Left ventricle myocardium inferior (tissue), 1 donor: ENCODE results near the gene PTER. TPM values are rescaled to one million over a fixed set of nuclear protein-coding genes. Genes with fewer than 3 reads are reported as not detected.

Experiments
- DNase-seq: peaks from one replicate; pipeline ENCODE4 v3.0.0-alpha.2; 2020
- H3K27ac ChIP-seq: fragments of 200-600 bp; replicated peaks from 2 replicates; pipeline ENCODE4 v1.8.0; 2021
- H3K27me3 ChIP-seq: fragments of 200-600 bp; 2 replicates; pipeline ENCODE4 v1.8.0; 2021; ENCODE audit warnings: low read depth
- H3K36me3 ChIP-seq: fragments of 200-600 bp; 2 replicates; pipeline ENCODE4 v1.8.0; 2021
- H3K4me1 ChIP-seq: fragments of 200-600 bp; 2 replicates; pipeline ENCODE4 v1.8.0; 2021
- H3K4me3 ChIP-seq: fragments of 200-600 bp; 2 replicates; pipeline ENCODE4 v1.8.0; 2021; ENCODE audit warnings: mild to moderate bottlenecking, moderate library complexity
- H3K9me3 ChIP-seq: fragments of 200-600 bp; replicated peaks from 2 replicates; pipeline ENCODE4 v1.8.0; 2021
- CTCF ChIP-seq: fragments of 200-600 bp; IDR thresholded peaks from 2 replicates; pipeline ENCODE4 v1.8.0; 2021; ENCODE audit warnings: antibody characterized with exemption, mild to moderate bottlenecking, borderline replicate concordance
- intact Hi-C: fragments of 100-400 bp; cut with micrococcal nuclease; formaldehyde crosslinking; loops from one replicate; pipeline ENCODE4 v1.11.0; 2022
- total RNA-seq: library from RNA; stranded (reverse); fragmentation: NEBNext Ultra II Directional; extraction: Animal tissue kit (Norgen Biotek cat#: 25700); gene quantifications from one replicate; pipeline ENCODE4 v1.2.1, GENCODE V29; 2021
- donor health status: DM: no; HTN: yes; CAD: no; lungs with severe emphysema.

PTER gene
- total RNA-seq, 1 donor from 2014 or later: 16.3 TPM

- Histone ChIP-seq H3K36me3 (peaks cover 11% of the 10 kb centered on the region), H3K4me1 (peaks cover 10% of the 10 kb centered on the region), H3K27ac (no peak overlapping the region), H3K4me3 (no peak overlapping the region), H3K9me3 (no peaks in the 10 kb centered on the region), H3K27me3 (no peaks in the 10 kb centered on the region)
- no peak for DNase-seq
- intact Hi-C loops: no loop called here
- TF ChIP-seq CTCF: no peak
These were observed 53.7 kb downstream of the PTER start for GRCh38 chr10:16490511-16490910.

DNA sequence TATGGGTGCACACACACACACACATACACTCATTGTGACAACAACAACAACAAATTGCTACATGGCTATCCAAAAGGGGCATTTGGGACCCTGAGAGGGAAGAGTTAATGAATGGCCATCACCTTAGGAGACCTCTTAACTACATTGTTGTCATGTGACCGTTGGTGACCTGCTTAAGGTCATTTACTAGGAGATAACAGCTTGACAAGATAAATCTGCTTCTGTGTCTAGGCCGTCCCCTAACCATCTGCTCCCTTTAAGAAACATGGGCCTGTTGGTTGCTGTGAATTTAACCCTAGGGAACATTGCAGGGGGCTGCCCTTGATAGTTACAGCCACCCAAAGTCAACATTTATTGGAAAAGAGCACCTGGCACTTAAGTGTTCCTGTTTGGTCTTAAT lies 55.1 kb downstream of the PTER start:
- no peak for TF ChIP-seq CTCF
- no peak for DNase-seq
- Histone ChIP-seq H3K4me3 (no peak overlapping the region), H3K4me1 (peaks cover 20% of the 10 kb centered on the region), H3K27me3 (no peaks in the 10 kb centered on the region), H3K36me3 (peaks cover 3% of the 10 kb centered on the region), H3K27ac (no peak overlapping the region), H3K9me3 (no peaks in the 10 kb centered on the region)
- intact Hi-C loops: no loop called here

- no peaks in the 10 kb centered on the region for H3K36me3 ChIP-seq
- H3K4me3 ChIP-seq: no peak overlapping the region
- H3K9me3 ChIP-seq: no peaks in the 10 kb centered on the region
- no peaks in the 10 kb centered on the region for H3K27me3 ChIP-seq
- H3K27ac ChIP-seq: no peak overlapping the region
- TF ChIP-seq CTCF: no peak
- peaks cover 20% of the 10 kb centered on the region for H3K4me1 ChIP-seq
- intact Hi-C loops: no loop called here
- no peak for DNase-seq
These were observed 57.2 kb downstream of the PTER start for GRCh38 chr10:16493884-16494536.

DNA sequence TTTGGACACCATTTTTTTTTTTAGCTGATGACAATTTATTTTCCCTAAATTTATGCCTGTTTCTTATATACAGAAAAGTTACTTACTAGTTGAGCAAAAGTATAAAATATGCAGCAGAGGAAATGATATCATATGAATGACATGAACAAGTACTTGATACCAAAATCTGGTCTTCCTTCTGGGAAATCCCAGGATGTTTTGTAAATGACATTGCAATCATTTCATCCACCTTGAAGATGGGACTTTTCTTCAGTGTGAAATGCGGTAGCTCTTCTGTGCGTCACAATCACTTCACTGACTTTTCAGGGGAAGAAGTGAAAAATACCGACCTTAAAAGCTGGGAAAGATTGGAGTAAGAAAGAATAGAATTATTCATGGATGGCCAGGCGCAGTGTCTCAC lies 61.1 kb downstream of the PTER start:
- H3K4me1 ChIP-seq: peaks cover 13% of the 10 kb centered on the region
- no peak overlapping the region for H3K27ac ChIP-seq
- DNase-seq: no peak
- no peaks in the 10 kb centered on the region for H3K27me3 ChIP-seq
- intact Hi-C loops: no loop called here
- H3K36me3 ChIP-seq: no peaks in the 10 kb centered on the region
- no peaks in the 10 kb centered on the region for H3K9me3 ChIP-seq
- no peak for TF ChIP-seq CTCF
- no peak overlapping the region for H3K4me3 ChIP-seq

DNA sequence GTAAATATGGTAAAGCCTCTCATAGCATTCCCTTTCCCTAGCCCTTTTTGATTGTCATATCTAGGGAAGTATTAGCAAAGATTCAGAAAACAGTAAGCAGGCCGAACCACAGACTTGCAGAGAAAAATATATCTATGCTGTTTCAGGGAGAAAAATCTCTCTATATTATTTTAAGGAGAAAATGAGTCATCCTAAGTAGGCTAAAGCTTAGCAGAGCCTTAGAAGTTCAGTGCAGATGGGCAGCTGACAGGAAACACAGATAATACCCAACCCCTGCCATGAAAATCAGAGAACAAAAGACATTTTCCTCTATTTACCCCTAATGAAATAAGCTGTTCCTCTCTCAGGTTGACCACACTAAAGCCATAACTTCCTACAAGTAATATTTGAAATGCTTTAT lies 68.4 kb downstream of the PTER start:
- DNase-seq: no peak
- H3K27ac ChIP-seq: no peak overlapping the region
- H3K36me3 ChIP-seq: peaks cover 16% of the 10 kb centered on the region
- no peak for TF ChIP-seq CTCF
- peaks cover 11% of the 10 kb centered on the region for H3K4me1 ChIP-seq
- no peaks in the 10 kb centered on the region for H3K27me3 ChIP-seq
- H3K9me3 ChIP-seq: no peaks in the 10 kb centered on the region
- intact Hi-C loops: no loop called here
- no peak overlapping the region for H3K4me3 ChIP-seq
